Measurements from ENCODE around the gene ATP11C. TPM values are rescaled to one million over a fixed set of nuclear protein-coding genes. Genes with fewer than 3 reads are reported as not detected.

Gene ATP11C
- total and polyA plus RNA-seq, 7 experiments from 2014 or later = 4.5 to 27.5 (median 22.0) TPM

- Mint-ChIP-seq H3K36me3 (peaks cover 0 to 14% (median 3%) of the 10 kb centered on the region in 5 donors), H3K4me3 (peak overlapping the region in 1 of 10 donors; percentile 24), H3K4me1 (peaks cover 5 to 38% (median 29%) of the 10 kb centered on the region in 7 donors), H3K27ac (peak overlapping the region in 1 of 9 donors; percentile 48), H3K27me3 (no peaks in the 10 kb centered on the region), H3K9me3 (no peaks in the 10 kb centered on the region)
- CTCF ChIA-PET = no interaction called here
- Histone ChIP-seq H3K36me3 (ENCODE audit: control insufficient read depth in 2 of 3, insufficient read depth in 3 of 3, low read length in 3 of 3) (no peaks in the 10 kb centered on the region), H3K27ac (ENCODE audit: low read depth, low read length) (no peak overlapping the region), H3K9me3 (ENCODE audit: control insufficient read depth in 2 of 3, low read length in 3 of 3) (no peaks in the 10 kb centered on the region), H3K4me3 (ENCODE audit: low read length) (no peak overlapping the region), H3K27me3 (ENCODE audit: control insufficient read depth in 2 of 2, insufficient read depth in 2 of 2, low read length in 2 of 2) (no peaks in the 10 kb centered on the region), H3K4me1 (ENCODE audit: control insufficient read depth in 2 of 2, insufficient read depth in 2 of 2, low read length in 2 of 2) (no peaks in the 10 kb centered on the region)
- no peak for ATAC-seq
- no peak for DNase-seq
- intact Hi-C loops (cut with micrococcal nuclease) = no loop called here
- POLR2A ChIA-PET = no interaction called here
These were observed 40.3 kb downstream of the ATP11C start for GRCh38 chrX:139892512-139892911.

GRCh38 chrX:139890991-139891700 lies 41.7 kb downstream of the ATP11C start:
- Histone ChIP-seq H3K4me3 (ENCODE audit: low read length) (no peak overlapping the region), H3K27ac (ENCODE audit: low read depth, low read length) (no peak overlapping the region), H3K9me3 (ENCODE audit: control insufficient read depth in 2 of 3, low read length in 3 of 3) (no peaks in the 10 kb centered on the region), H3K4me1 (ENCODE audit: control insufficient read depth in 2 of 2, insufficient read depth in 2 of 2, low read length in 2 of 2) (no peaks in the 10 kb centered on the region), H3K36me3 (ENCODE audit: control insufficient read depth in 2 of 3, insufficient read depth in 3 of 3, low read length in 3 of 3) (no peaks in the 10 kb centered on the region), H3K27me3 (ENCODE audit: control insufficient read depth in 2 of 2, insufficient read depth in 2 of 2, low read length in 2 of 2) (no peaks in the 10 kb centered on the region)
- no peak overlapping the region for H3K4me3 Mint-ChIP-seq
- POLR2A ChIA-PET = no interaction called here
- no peak for DNase-seq
- H3K27ac Mint-ChIP-seq = peak overlapping the region in 1 of 9 donors; percentile 73
- ATAC-seq = no peak
- H3K9me3 Mint-ChIP-seq = no peaks in the 10 kb centered on the region
- H3K27me3 Mint-ChIP-seq = no peaks in the 10 kb centered on the region
- intact Hi-C loops (cut with micrococcal nuclease) = no loop called here
- H3K36me3 Mint-ChIP-seq = peaks cover 0 to 12% (median 3%) of the 10 kb centered on the region in 5 donors
- CTCF ChIA-PET = no interaction called here
- peaks cover 5 to 36% (median 27%) of the 10 kb centered on the region in 7 donors for H3K4me1 Mint-ChIP-seq

- H3K36me3 Mint-ChIP-seq = peaks cover 0 to 12% (median 3%) of the 10 kb centered on the region in 5 donors
- Histone ChIP-seq H3K36me3 (ENCODE audit: control insufficient read depth in 2 of 3, insufficient read depth in 3 of 3, low read length in 3 of 3) (no peaks in the 10 kb centered on the region), H3K4me3 (ENCODE audit: low read length) (no peak overlapping the region), H3K4me1 (ENCODE audit: control insufficient read depth in 2 of 2, insufficient read depth in 2 of 2, low read length in 2 of 2) (no peaks in the 10 kb centered on the region), H3K9me3 (ENCODE audit: control insufficient read depth in 2 of 3, low read length in 3 of 3) (no peaks in the 10 kb centered on the region), H3K27ac (ENCODE audit: low read depth, low read length) (no peak overlapping the region), H3K27me3 (ENCODE audit: control insufficient read depth in 2 of 2, insufficient read depth in 2 of 2, low read length in 2 of 2) (no peaks in the 10 kb centered on the region)
- H3K9me3 Mint-ChIP-seq = no peaks in the 10 kb centered on the region
- CTCF ChIA-PET = no interaction called here
- intact Hi-C loops (cut with micrococcal nuclease) = no loop called here
- DNase-seq = no peak
- ATAC-seq = no peak
- peaks cover 5 to 41% (median 23%) of the 10 kb centered on the region in 7 donors for H3K4me1 Mint-ChIP-seq
- peak overlapping the region in 2 of 9 donors; percentile 5 to 29 for H3K27ac Mint-ChIP-seq
- no peak overlapping the region for H3K4me3 Mint-ChIP-seq
- H3K27me3 Mint-ChIP-seq = no peaks in the 10 kb centered on the region
- POLR2A ChIA-PET = no interaction called here
These were observed 43.1 kb downstream of the ATP11C start for GRCh38 chrX:139889760-139890159.

- Histone ChIP-seq H3K4me3 (ENCODE audit: low read length) (no peak overlapping the region), H3K4me1 (ENCODE audit: control insufficient read depth in 2 of 2, insufficient read depth in 2 of 2, low read length in 2 of 2) (no peaks in the 10 kb centered on the region), H3K27me3 (ENCODE audit: control insufficient read depth in 2 of 2, insufficient read depth in 2 of 2, low read length in 2 of 2) (no peaks in the 10 kb centered on the region), H3K9me3 (ENCODE audit: control insufficient read depth in 2 of 3, low read length in 3 of 3) (no peaks in the 10 kb centered on the region), H3K27ac (ENCODE audit: low read depth, low read length) (no peak overlapping the region), H3K36me3 (ENCODE audit: control insufficient read depth in 2 of 3, insufficient read depth in 3 of 3, low read length in 3 of 3) (no peaks in the 10 kb centered on the region)
- H3K4me1 Mint-ChIP-seq = peaks cover 0 to 35% (median 9%) of the 10 kb centered on the region in 7 donors
- H3K27ac Mint-ChIP-seq = no peak overlapping the region
- no peak overlapping the region for H3K4me3 Mint-ChIP-seq
- POLR2A ChIA-PET = no interaction called here
- no peaks in the 10 kb centered on the region for H3K9me3 Mint-ChIP-seq
- H3K36me3 Mint-ChIP-seq = peaks cover 0 to 15% (median 7%) of the 10 kb centered on the region in 5 donors
- CTCF ChIA-PET = no interaction called here
- no peaks in the 10 kb centered on the region for H3K27me3 Mint-ChIP-seq
- no peak for DNase-seq
- intact Hi-C loops (cut with micrococcal nuclease) = no loop called here
- ATAC-seq = no peak
These were observed 48.9 kb downstream of the ATP11C start for GRCh38 chrX:139883984-139884383.

GRCh38 chrX:139882299-139882698 lies 50.6 kb downstream of the ATP11C start:
- ChIA-PET POLR2A (no interaction called here), CTCF (no interaction called here)
- ATAC-seq = no peak
- Mint-ChIP-seq H3K27me3 (no peaks in the 10 kb centered on the region), H3K9me3 (no peaks in the 10 kb centered on the region), H3K4me1 (peaks cover 0 to 43% (median 15%) of the 10 kb centered on the region in 7 donors), H3K36me3 (peaks cover 0 to 18% (median 7%) of the 10 kb centered on the region in 5 donors), H3K4me3 (no peak overlapping the region), H3K27ac (no peak overlapping the region)
- Histone ChIP-seq H3K36me3 (ENCODE audit: control insufficient read depth in 2 of 3, insufficient read depth in 3 of 3, low read length in 3 of 3) (no peaks in the 10 kb centered on the region), H3K27me3 (ENCODE audit: control insufficient read depth in 2 of 2, insufficient read depth in 2 of 2, low read length in 2 of 2) (no peaks in the 10 kb centered on the region), H3K9me3 (ENCODE audit: control insufficient read depth in 2 of 3, low read length in 3 of 3) (no peaks in the 10 kb centered on the region), H3K4me1 (ENCODE audit: control insufficient read depth in 2 of 2, insufficient read depth in 2 of 2, low read length in 2 of 2) (no peaks in the 10 kb centered on the region), H3K27ac (ENCODE audit: low read depth, low read length) (no peak overlapping the region), H3K4me3 (ENCODE audit: low read length) (no peak overlapping the region)
- intact Hi-C loops (cut with micrococcal nuclease) = no loop called here
- DNase-seq = no peak

GRCh38 chrX:139881572-139881971 lies 51.3 kb downstream of the ATP11C start:
- Mint-ChIP-seq H3K36me3 (peaks cover 0 to 18% (median 8%) of the 10 kb centered on the region in 5 donors), H3K4me3 (no peak overlapping the region), H3K27me3 (no peaks in the 10 kb centered on the region), H3K27ac (no peak overlapping the region), H3K9me3 (no peaks in the 10 kb centered on the region), H3K4me1 (peaks cover 0 to 49% (median 15%) of the 10 kb centered on the region in 7 donors)
- CTCF ChIA-PET = no interaction called here
- no peak overlapping the region for H3K27ac ChIP-seq (ENCODE audit: low read depth, low read length)
- no peaks in the 10 kb centered on the region for H3K9me3 ChIP-seq (ENCODE audit: control insufficient read depth in 2 of 3, low read length in 3 of 3)
- no peak overlapping the region for H3K4me3 ChIP-seq (ENCODE audit: low read length)
- no peaks in the 10 kb centered on the region for H3K27me3 ChIP-seq (ENCODE audit: control insufficient read depth in 2 of 2, insufficient read depth in 2 of 2, low read length in 2 of 2)
- ATAC-seq (no peak), DNase-seq (no peak)
- POLR2A ChIA-PET = no interaction called here
- no peaks in the 10 kb centered on the region for H3K4me1 ChIP-seq (ENCODE audit: control insufficient read depth in 2 of 2, insufficient read depth in 2 of 2, low read length in 2 of 2)
- intact Hi-C loops (cut with micrococcal nuclease) = no loop called here
- no peaks in the 10 kb centered on the region for H3K36me3 ChIP-seq (ENCODE audit: control insufficient read depth in 2 of 3, insufficient read depth in 3 of 3, low read length in 3 of 3)

- POLR2A ChIA-PET = no interaction called here
- Histone ChIP-seq H3K27ac (ENCODE audit: low read depth, low read length) (no peak overlapping the region), H3K4me1 (ENCODE audit: control insufficient read depth in 2 of 2, insufficient read depth in 2 of 2, low read length in 2 of 2) (no peaks in the 10 kb centered on the region), H3K4me3 (ENCODE audit: low read length) (no peak overlapping the region), H3K27me3 (ENCODE audit: control insufficient read depth in 2 of 2, insufficient read depth in 2 of 2, low read length in 2 of 2) (no peaks in the 10 kb centered on the region), H3K9me3 (ENCODE audit: control insufficient read depth in 2 of 3, low read length in 3 of 3) (no peaks in the 10 kb centered on the region), H3K36me3 (ENCODE audit: control insufficient read depth in 2 of 3, insufficient read depth in 3 of 3, low read length in 3 of 3) (no peaks in the 10 kb centered on the region)
- Mint-ChIP-seq H3K4me1 (peaks cover 0 to 49% (median 15%) of the 10 kb centered on the region in 7 donors), H3K27ac (no peak overlapping the region), H3K4me3 (no peak overlapping the region), H3K9me3 (no peaks in the 10 kb centered on the region), H3K36me3 (peaks cover 0 to 18% (median 8%) of the 10 kb centered on the region in 5 donors), H3K27me3 (no peaks in the 10 kb centered on the region)
- CTCF ChIA-PET = no interaction called here
- intact Hi-C loops (cut with micrococcal nuclease) = no loop called here
- no peak for DNase-seq
- no peak for ATAC-seq
These were observed 51.7 kb downstream of the ATP11C start for GRCh38 chrX:139881130-139881529.

Data from naive thymus-derived CD4-positive, alpha-beta T cell (primary cell).